ENCODE results near the gene EDNRA. TPM values are rescaled to one million over a fixed set of nuclear protein-coding genes. Genes with fewer than 3 reads are reported as not detected.

Gene EDNRA
- total and polyA plus RNA-seq, 2 of the 8 experiments (the other 6 are each of a cell fraction or from before 2014, with no cell fraction given): 1.7 to 3.3 TPM

DNA sequence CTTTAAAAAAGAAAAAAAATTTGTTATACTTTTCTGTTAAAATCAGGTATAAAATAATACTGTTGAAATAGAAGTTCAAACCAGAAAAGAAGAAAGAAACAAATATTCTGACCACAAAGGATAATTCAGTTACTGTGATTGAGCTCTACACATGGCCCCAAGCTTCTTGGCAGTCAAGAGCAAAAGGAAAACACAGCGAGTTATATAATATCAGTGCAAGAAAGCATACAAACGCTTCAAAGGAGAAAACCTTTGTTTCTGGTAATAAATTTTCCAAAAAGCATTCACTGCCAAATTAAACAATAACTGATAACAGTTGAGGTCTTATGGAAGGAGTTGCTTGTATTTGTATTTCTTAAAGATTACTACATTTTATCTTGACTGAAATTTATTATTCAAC lies 40.5 kb upstream of the EDNRA start (continued):
- TF ChIP-seq MAX (IDR thresholded peaks at IDR 0.05): no peak
- no peak for TF ChIP-seq RBBP5 (IDR thresholded peaks at IDR 0.05; ENCODE audit: borderline replicate concordance, low read depth, low read length)
- no peak for TF ChIP-seq EP300 (IDR thresholded peaks at IDR 0.05; ENCODE audit: borderline replicate concordance in 1 of 2, low read depth in 2 of 2, low read length in 2 of 2)
- TF ChIP-seq CBX5 (IDR thresholded peaks at IDR 0.05; ENCODE audit: low read depth, low read length): no peak

Measured in H1 (cell line).